ENCODE measurements around the gene PACRG. TPM values are rescaled to one million over a fixed set of nuclear protein-coding genes. Genes with fewer than 3 reads are reported as not detected.

PACRG gene
- total and polyA plus RNA-seq, 2 experiments from 2014 or later, result 0.17 to 0.68 TPM

GRCh38 chr6:163200694-163201093, 472.9 kb downstream of the PACRG start:
- H3K27ac ChIP-seq (ENCODE audit: low read depth), result no peak overlapping the region
- Mint-ChIP-seq H3K27me3 (ENCODE audit: insufficient read depth, low read depth, poor library complexity) (peaks cover 1% of the 10 kb centered on the region), H3K27ac (no peak overlapping the region), H3K36me3 (ENCODE audit: low read depth) (no peaks in the 10 kb centered on the region), H3K4me3 (no peak overlapping the region), H3K9me3 (peaks cover 5% of the 10 kb centered on the region; the same call in 1 of the 3 replicates), H3K4me1 (peaks cover 3% of the 10 kb centered on the region; the same call in 2 of the 3 replicates)
- no peaks in the 10 kb centered on the region for H3K27me3 ChIP-seq (ENCODE audit: insufficient read depth)
- H3K4me3 ChIP-seq, result no peak overlapping the region
- H4K20me1 ChIP-seq (replicated peaks; ENCODE audit: insufficient read depth), result no peaks in the 10 kb centered on the region
- no peak for TF ChIP-seq EZH2phosphoT487 (IDR thresholded peaks at IDR 0.05; ENCODE audit: unreplicated experiment)
- TF ChIP-seq CTCF (conservative IDR thresholded peaks at IDR 0.05; ENCODE audit: low read depth in 2 of 2), result no peak
- TF ChIP-seq NANOG (IDR thresholded peaks at IDR 0.05; ENCODE audit: borderline replicate concordance), result no peak
- no peak for TF ChIP-seq ETS1 (IDR thresholded peaks at IDR 0.05)
- no peak for TF ChIP-seq ZNF331 (CRISPR knock-in tag; IDR thresholded peaks at IDR 0.05; ENCODE audit: low read depth)
- no peak for TF ChIP-seq EZH2 (IDR thresholded peaks at IDR 0.05; ENCODE audit: low read depth, unreplicated experiment)
- no peak for TF ChIP-seq REST (IDR thresholded peaks at IDR 0.05; ENCODE audit: unreplicated experiment)
- no peak for TF ChIP-seq STAT1 (IDR thresholded peaks at IDR 0.05; ENCODE audit: unreplicated experiment)
- no peak for TF ChIP-seq ZNF462 (CRISPR knock-in tag; IDR thresholded peaks at IDR 0.05)
- TF ChIP-seq CREB1 (CRISPR knock-in tag; IDR thresholded peaks at IDR 0.05; ENCODE audit: low read depth), result no peak
- no peak for TF ChIP-seq ZNF114 (CRISPR knock-in tag; IDR thresholded peaks at IDR 0.05)
- TF ChIP-seq POLR2AphosphoS5 (IDR thresholded peaks at IDR 0.05; ENCODE audit: low read depth), result no peak
- TF ChIP-seq JUNB (IDR thresholded peaks at IDR 0.05; ENCODE audit: unreplicated experiment), result no peak
- ATAC-seq (no peak), DNase-seq (ENCODE audit: low spot score) (no peak)
- H3K4me2 ChIP-seq, result no peak overlapping the region
- no peaks in the 10 kb centered on the region for H3K79me2 ChIP-seq (replicated peaks; ENCODE audit: insufficient read depth)
- no peaks in the 10 kb centered on the region for H3K36me3 ChIP-seq (ENCODE audit: insufficient read depth)
- H3K9me2 ChIP-seq (ENCODE audit: insufficient read depth), result no peaks in the 10 kb centered on the region
- H3F3A ChIP-seq (replicated peaks; ENCODE audit: low read depth), result no peaks in the 10 kb centered on the region
- H2AFZ ChIP-seq, result no peak overlapping the region
- no peaks in the 10 kb centered on the region for H3K4me1 ChIP-seq (ENCODE audit: insufficient read depth)
